ENCODE measurements around the gene SYT6. TPM values are rescaled to one million over a fixed set of nuclear protein-coding genes. Genes with fewer than 3 reads are reported as not detected.

The SYT6 gene
- total RNA-seq, 1 donor from 2014 or later, result under 0.01 TPM

DNA sequence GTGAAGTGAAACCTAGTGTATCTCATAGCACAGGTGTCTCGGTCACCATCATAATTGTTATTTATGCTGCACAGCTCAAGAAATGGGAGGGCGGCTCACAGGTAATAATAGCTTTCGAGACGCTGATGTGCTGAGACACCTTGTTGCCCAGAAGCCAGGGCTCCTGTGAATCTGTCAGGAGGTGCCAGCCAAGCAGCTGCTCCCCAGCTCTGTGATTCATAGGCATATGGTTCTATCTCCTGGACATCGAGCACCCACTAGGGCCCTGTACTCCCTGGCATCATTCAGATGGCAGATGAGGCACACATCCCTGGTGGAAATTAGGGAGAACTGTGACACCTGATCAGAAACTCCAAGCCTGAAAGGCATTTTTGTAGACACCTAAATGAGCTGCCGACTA lies 53.5 kb downstream of the SYT6 start:
- H3K36me3 ChIP-seq (ENCODE audit: control insufficient read depth in 3 of 3, insufficient read depth in 3 of 3, low read length in 3 of 3), result no peaks in the 10 kb centered on the region
- H3K27me3 ChIP-seq (ENCODE audit: control insufficient read depth in 3 of 3, insufficient read depth in 3 of 3, low read length in 3 of 3), result no peaks in the 10 kb centered on the region
- H3K27ac ChIP-seq (ENCODE audit: low read depth, low read length), result no peak overlapping the region
- peaks cover 24 to 26% (median 26%) of the 10 kb centered on the region in 3 donors for H3K4me1 ChIP-seq (ENCODE audit: control insufficient read depth in 3 of 3, insufficient read depth in 3 of 3, low read length in 3 of 3)
- H3K9ac ChIP-seq (ENCODE audit: low read depth in 1 of 3, low read length in 3 of 3), result no peak overlapping the region
- no peaks in the 10 kb centered on the region for H3K9me3 ChIP-seq (ENCODE audit: control insufficient read depth in 3 of 3, low read length in 3 of 3)
- no peak overlapping the region for H3K4me3 ChIP-seq (ENCODE audit: low read length in 3 of 3)

DNA sequence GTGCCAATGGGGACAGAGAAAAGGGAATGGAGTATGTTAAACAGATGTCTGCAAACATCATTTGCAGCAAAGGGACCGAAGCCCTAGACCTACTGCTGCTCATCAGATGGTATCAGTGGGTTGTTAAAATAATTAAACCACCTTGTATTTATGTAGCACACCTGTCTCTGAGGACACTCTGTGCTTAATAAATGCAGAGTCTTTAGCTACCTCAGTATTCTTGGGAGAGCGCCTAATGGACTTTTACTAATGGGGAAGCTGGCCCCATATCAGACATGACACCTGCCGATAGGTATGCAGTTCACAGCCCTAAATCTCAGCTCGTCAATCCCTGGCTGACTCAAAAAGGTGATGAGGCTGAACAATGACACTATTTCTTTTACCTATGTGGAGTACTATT lies 54.4 kb downstream of the SYT6 start:
- peaks cover 24 to 27% (median 24%) of the 10 kb centered on the region in 3 donors for H3K4me1 ChIP-seq (ENCODE audit: control insufficient read depth in 3 of 3, insufficient read depth in 3 of 3, low read length in 3 of 3)
- no peaks in the 10 kb centered on the region for H3K36me3 ChIP-seq (ENCODE audit: control insufficient read depth in 3 of 3, insufficient read depth in 3 of 3, low read length in 3 of 3)
- H3K27ac ChIP-seq (ENCODE audit: low read depth, low read length), result no peak overlapping the region
- no peak overlapping the region for H3K4me3 ChIP-seq (ENCODE audit: low read length in 3 of 3)
- no peaks in the 10 kb centered on the region for H3K27me3 ChIP-seq (ENCODE audit: control insufficient read depth in 3 of 3, insufficient read depth in 3 of 3, low read length in 3 of 3)
- H3K9me3 ChIP-seq (ENCODE audit: control insufficient read depth in 3 of 3, low read length in 3 of 3), result no peaks in the 10 kb centered on the region
- no peak overlapping the region for H3K9ac ChIP-seq (ENCODE audit: low read depth in 1 of 3, low read length in 3 of 3)

DNA sequence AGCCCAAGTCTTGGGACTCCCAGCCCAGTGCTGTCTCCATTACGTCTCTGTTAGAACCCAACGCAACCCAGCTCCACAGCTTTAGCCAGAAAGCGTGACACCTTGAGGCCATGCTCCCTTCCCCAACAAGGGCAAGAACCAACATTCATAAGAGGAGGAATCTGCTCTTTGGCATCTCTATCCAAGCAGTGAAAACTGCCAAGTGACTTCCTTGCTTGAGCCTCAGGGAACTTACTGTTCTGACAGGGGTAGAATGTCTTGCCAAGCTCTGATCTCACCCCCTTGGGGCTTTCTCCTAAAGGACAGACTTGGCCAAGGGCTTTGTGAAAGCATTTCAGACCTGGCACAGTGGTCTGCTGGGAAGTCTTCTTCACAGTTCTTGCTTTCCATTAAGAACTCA lies 56.6 kb downstream of the SYT6 start:
- no peak overlapping the region for H3K4me3 ChIP-seq (ENCODE audit: low read length in 3 of 3)
- no peak overlapping the region for H3K27ac ChIP-seq (ENCODE audit: low read depth, low read length)
- H3K27me3 ChIP-seq (ENCODE audit: control insufficient read depth in 3 of 3, insufficient read depth in 3 of 3, low read length in 3 of 3), result no peaks in the 10 kb centered on the region
- no peak overlapping the region for H3K9ac ChIP-seq (ENCODE audit: low read depth in 1 of 3, low read length in 3 of 3)
- H3K4me1 ChIP-seq (ENCODE audit: control insufficient read depth in 3 of 3, insufficient read depth in 3 of 3, low read length in 3 of 3), result peaks cover 10 to 16% (median 15%) of the 10 kb centered on the region in 3 donors
- no peaks in the 10 kb centered on the region for H3K9me3 ChIP-seq (ENCODE audit: control insufficient read depth in 3 of 3, low read length in 3 of 3)
- no peaks in the 10 kb centered on the region for H3K36me3 ChIP-seq (ENCODE audit: control insufficient read depth in 3 of 3, insufficient read depth in 3 of 3, low read length in 3 of 3)

DNA sequence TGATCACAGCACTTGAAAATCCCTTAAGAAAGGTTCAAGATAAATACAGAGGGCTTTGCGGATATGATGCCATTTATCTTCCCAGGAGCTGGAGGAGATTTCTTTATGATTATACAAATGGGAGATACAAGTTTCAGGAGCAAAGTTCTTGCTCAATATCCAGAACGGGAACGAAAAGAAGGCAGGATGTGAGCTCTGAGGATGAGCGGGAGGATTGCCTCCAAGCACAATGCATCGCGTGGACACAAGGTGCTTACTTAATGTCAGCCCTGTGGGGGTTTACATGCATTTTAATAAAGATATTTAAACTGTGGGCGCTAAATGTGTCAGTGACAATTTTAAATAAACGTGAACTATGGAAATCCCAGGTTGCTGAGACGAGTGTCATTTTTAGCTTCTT lies 59.0 kb downstream of the SYT6 start:
- peaks cover 10 to 16% (median 15%) of the 10 kb centered on the region in 3 donors for H3K4me1 ChIP-seq (ENCODE audit: control insufficient read depth in 3 of 3, insufficient read depth in 3 of 3, low read length in 3 of 3)
- H3K27ac ChIP-seq (ENCODE audit: low read depth, low read length), result no peak overlapping the region
- no peaks in the 10 kb centered on the region for H3K36me3 ChIP-seq (ENCODE audit: control insufficient read depth in 3 of 3, insufficient read depth in 3 of 3, low read length in 3 of 3)
- no peaks in the 10 kb centered on the region for H3K27me3 ChIP-seq (ENCODE audit: control insufficient read depth in 3 of 3, insufficient read depth in 3 of 3, low read length in 3 of 3)
- H3K9ac ChIP-seq (ENCODE audit: low read depth in 1 of 3, low read length in 3 of 3), result no peak overlapping the region
- H3K4me3 ChIP-seq (ENCODE audit: low read length in 3 of 3), result no peak overlapping the region
- no peaks in the 10 kb centered on the region for H3K9me3 ChIP-seq (ENCODE audit: control insufficient read depth in 3 of 3, low read length in 3 of 3)

DNA sequence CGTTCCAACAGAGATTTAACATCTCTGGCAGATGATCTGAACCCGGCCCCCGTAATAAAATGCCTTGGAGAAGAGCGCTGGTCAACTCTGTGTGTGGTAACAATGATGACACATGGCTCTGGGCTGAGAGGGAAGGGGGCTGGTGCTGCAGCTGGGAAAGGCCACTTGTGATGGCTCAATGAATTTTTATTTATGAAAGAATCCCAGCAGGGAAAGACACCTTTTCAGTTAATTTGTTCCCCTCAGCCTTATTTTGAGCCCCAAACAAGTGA lies 59.4 kb downstream of the SYT6 start:
- Histone ChIP-seq H3K4me3 (ENCODE audit: low read length in 3 of 3) (no peak overlapping the region), H3K9ac (ENCODE audit: low read depth in 1 of 3, low read length in 3 of 3) (no peak overlapping the region), H3K27ac (ENCODE audit: low read depth, low read length) (no peak overlapping the region), H3K36me3 (ENCODE audit: control insufficient read depth in 3 of 3, insufficient read depth in 3 of 3, low read length in 3 of 3) (no peaks in the 10 kb centered on the region), H3K27me3 (ENCODE audit: control insufficient read depth in 3 of 3, insufficient read depth in 3 of 3, low read length in 3 of 3) (no peaks in the 10 kb centered on the region), H3K4me1 (ENCODE audit: control insufficient read depth in 3 of 3, insufficient read depth in 3 of 3, low read length in 3 of 3) (peaks cover 10 to 16% (median 15%) of the 10 kb centered on the region in 3 donors), H3K9me3 (ENCODE audit: control insufficient read depth in 3 of 3, low read length in 3 of 3) (no peaks in the 10 kb centered on the region)

DNA sequence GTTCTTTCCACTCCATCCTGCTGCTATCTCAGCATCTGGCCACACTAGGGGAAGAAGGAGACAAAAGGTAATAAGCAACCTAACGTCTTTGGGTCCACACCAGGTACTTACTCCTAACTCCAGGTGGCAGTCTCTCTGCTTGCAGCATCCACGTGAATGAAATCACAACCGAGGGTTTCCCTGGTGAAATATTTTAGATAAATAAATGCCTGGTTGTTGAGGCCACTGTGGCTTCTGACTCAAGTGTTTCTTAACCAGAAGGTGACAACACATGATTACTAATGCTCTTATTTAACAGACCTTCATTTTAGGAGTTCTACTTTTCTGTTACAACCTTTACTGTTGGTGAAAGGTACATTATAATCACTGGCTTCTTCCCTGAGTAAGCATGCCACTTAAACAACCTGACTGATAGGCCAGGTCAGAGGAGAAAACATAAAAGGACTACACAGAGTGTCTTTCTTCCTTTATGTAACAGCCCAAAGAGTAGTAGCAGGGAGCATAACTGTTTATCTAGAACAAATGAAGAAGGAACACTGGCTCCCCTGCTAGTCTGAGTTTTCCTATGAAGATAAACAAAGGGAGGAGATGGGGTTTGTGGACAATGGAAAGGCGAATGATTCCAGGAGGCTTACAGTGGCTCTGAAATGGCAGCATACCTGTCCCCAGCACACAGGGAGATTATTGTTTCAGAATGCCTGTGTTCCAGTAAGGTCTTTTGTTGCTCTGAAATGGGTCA lies 59.9 kb downstream of the SYT6 start:
- Histone ChIP-seq H3K4me3 (ENCODE audit: low read length in 3 of 3) (no peak overlapping the region), H3K9ac (ENCODE audit: low read depth in 1 of 3, low read length in 3 of 3) (no peak overlapping the region), H3K4me1 (ENCODE audit: control insufficient read depth in 3 of 3, insufficient read depth in 3 of 3, low read length in 3 of 3) (peaks cover 10 to 16% (median 15%) of the 10 kb centered on the region in 3 donors), H3K27me3 (ENCODE audit: control insufficient read depth in 3 of 3, insufficient read depth in 3 of 3, low read length in 3 of 3) (no peaks in the 10 kb centered on the region), H3K9me3 (ENCODE audit: control insufficient read depth in 3 of 3, low read length in 3 of 3) (no peaks in the 10 kb centered on the region), H3K27ac (ENCODE audit: low read depth, low read length) (no peak overlapping the region), H3K36me3 (ENCODE audit: control insufficient read depth in 3 of 3, insufficient read depth in 3 of 3, low read length in 3 of 3) (no peaks in the 10 kb centered on the region)

DNA sequence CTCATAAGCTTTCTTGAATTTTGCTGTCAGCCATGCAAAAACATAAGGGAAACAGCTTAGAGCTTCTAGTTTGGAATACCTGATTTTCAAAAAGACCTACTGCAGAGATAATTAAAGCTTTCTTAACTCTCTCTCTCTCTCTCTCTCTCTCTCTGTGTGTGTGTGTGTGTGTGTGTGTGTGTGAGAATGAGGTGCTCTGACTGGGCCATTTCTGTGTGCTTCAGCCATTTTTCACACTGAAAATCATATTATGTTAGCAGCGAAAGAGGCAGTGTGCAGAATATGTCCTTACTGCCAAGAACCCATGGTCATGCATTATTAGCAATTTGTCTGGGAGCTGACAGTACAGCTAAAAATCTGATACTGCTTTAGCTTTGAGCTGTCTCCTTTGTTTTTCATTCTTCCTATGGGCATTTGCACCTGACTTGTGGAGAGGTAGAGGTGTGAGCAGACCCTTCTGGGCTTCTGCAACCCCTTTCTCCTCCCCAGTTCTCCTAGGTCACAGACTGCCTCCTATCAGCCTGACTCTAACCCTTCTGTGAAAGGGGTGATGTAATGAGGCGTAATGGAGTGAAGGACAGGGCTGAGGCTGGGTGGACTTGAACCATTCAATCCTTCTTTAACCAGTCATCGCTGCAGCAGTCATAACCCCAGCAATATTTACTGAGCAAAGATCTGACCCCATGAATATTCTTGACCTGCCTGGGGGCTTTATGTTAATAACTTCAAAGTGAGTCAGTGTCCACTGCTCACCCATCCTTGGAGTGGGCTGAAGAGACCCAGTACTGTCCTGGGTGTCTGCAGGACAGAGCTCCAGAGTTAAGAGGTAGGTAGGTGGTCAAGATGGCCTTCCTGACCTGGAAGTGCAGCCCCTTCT lies 61.2 kb downstream of the SYT6 start:
- no peaks in the 10 kb centered on the region for H3K9me3 ChIP-seq (ENCODE audit: control insufficient read depth in 3 of 3, low read length in 3 of 3)
- H3K9ac ChIP-seq (ENCODE audit: low read depth in 1 of 3, low read length in 3 of 3), result no peak overlapping the region
- H3K27ac ChIP-seq (ENCODE audit: low read depth, low read length), result no peak overlapping the region
- peaks cover 6 to 10% (median 10%) of the 10 kb centered on the region in 3 donors for H3K4me1 ChIP-seq (ENCODE audit: control insufficient read depth in 3 of 3, insufficient read depth in 3 of 3, low read length in 3 of 3)
- no peaks in the 10 kb centered on the region for H3K36me3 ChIP-seq (ENCODE audit: control insufficient read depth in 3 of 3, insufficient read depth in 3 of 3, low read length in 3 of 3)
- H3K4me3 ChIP-seq (ENCODE audit: low read length in 3 of 3), result no peak overlapping the region
- H3K27me3 ChIP-seq (ENCODE audit: control insufficient read depth in 3 of 3, insufficient read depth in 3 of 3, low read length in 3 of 3), result no peaks in the 10 kb centered on the region

DNA sequence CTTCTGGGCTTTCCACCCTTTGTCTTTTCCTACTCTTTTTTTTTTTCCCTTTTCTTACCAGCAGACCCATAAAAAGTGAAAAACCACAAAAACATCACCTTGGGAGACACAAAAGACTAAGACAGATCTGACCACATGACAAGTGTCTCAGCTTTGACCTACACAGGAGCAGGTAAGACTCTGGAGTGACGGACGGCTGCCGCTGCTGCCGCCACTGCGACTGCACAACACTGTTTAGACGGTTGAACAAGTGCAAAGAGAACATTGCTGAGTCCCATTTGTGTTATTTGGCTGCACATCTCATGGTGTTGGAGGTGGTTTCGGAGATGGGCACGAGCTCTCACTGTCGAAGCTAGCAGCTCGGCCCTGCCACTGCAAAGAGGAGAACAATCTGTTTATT lies 62.0 kb downstream of the SYT6 start:
- Histone ChIP-seq H3K9me3 (ENCODE audit: control insufficient read depth in 3 of 3, low read length in 3 of 3) (no peaks in the 10 kb centered on the region), H3K36me3 (ENCODE audit: control insufficient read depth in 3 of 3, insufficient read depth in 3 of 3, low read length in 3 of 3) (no peaks in the 10 kb centered on the region), H3K27ac (ENCODE audit: low read depth, low read length) (no peak overlapping the region), H3K4me1 (ENCODE audit: control insufficient read depth in 3 of 3, insufficient read depth in 3 of 3, low read length in 3 of 3) (peaks cover 0 to 4% (median 3%) of the 10 kb centered on the region in 3 donors), H3K27me3 (ENCODE audit: control insufficient read depth in 3 of 3, insufficient read depth in 3 of 3, low read length in 3 of 3) (no peaks in the 10 kb centered on the region), H3K4me3 (ENCODE audit: low read length in 3 of 3) (no peak overlapping the region), H3K9ac (ENCODE audit: low read depth in 1 of 3, low read length in 3 of 3) (no peak overlapping the region)

DNA sequence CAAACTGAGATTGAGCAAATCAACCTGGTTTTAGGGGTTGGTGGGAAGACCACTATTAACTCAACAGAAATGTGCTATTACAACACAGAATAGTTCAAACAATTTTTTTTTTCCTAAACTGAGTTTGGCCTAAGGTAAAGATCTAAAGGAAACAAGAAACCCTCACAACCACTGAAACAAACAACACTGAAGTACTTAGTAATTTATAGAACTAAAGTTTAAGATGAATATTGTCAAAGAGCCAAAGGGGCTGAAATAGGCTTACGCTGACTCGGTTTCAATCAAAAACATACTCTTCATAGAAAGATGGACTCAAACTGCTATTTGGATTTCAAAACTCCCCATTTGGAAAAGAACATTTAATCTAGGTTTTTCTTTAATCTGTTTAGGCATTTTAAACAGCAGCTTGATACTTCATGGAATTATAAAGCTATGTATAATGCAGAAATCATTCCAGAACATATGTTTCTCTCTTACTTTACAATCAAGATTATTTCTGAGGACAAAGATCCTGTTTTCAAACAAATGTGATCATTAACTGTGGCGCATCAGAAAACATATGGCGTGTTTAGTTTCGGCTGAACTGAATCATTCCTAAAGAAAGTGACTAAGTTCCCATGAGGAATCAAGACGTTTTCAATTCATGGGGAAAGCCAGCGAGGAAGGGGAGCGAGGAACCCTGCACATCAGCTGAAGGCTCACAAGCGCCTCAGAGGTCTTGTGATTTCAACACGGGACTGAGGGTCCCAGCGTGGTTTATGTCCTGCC lies 62.7 kb downstream of the SYT6 start:
- Histone ChIP-seq H3K4me1 (ENCODE audit: control insufficient read depth in 3 of 3, insufficient read depth in 3 of 3, low read length in 3 of 3) (peaks cover 0 to 4% (median 0%) of the 10 kb centered on the region in 3 donors), H3K27me3 (ENCODE audit: control insufficient read depth in 3 of 3, insufficient read depth in 3 of 3, low read length in 3 of 3) (no peaks in the 10 kb centered on the region)

More for the DNA sequence above, 62.7 kb downstream of the SYT6 start:
- H3K9me3 ChIP-seq (ENCODE audit: control insufficient read depth in 3 of 3, low read length in 3 of 3), result no peaks in the 10 kb centered on the region
- H3K36me3 ChIP-seq (ENCODE audit: control insufficient read depth in 3 of 3, insufficient read depth in 3 of 3, low read length in 3 of 3), result no peaks in the 10 kb centered on the region
- no peak overlapping the region for H3K9ac ChIP-seq (ENCODE audit: low read depth in 1 of 3, low read length in 3 of 3)
- no peak overlapping the region for H3K4me3 ChIP-seq (ENCODE audit: low read length in 3 of 3)
- no peak overlapping the region for H3K27ac ChIP-seq (ENCODE audit: low read depth, low read length)

Data from skeletal muscle tissue (tissue), 4 donors.